BE2C (cell line): ENCODE measurements around the gene TRMT61A.

Source experiments
- DNase-seq: peaks from one replicate; pipeline ENCODE4 v3.0.0-alpha.2; 2020
- H3K27me3 ChIP-seq: fragments of 250-450 bp; sonication (Bioruptor Pico); 2 replicates; pipeline ENCODE4 v1.5.1; 2020; ENCODE audit warnings: mild to moderate bottlenecking
- H3K36me3 ChIP-seq: fragments of 250-450 bp; sonication (Bioruptor Pico); 2 replicates; pipeline ENCODE4 v1.5.1; 2020; ENCODE audit warnings: mild to moderate bottlenecking
- H3K4me1 ChIP-seq: fragments of 250-450 bp; sonication (Bioruptor Pico); 2 replicates; pipeline ENCODE4 v1.5.1; 2020
- H3K4me3 ChIP-seq: 2 replicates; pipeline ENCODE4 v1.5.1; 2011; ENCODE audit warnings: low read depth, low read length
- H3K9me3 ChIP-seq: fragments of 250-450 bp; sonication (Bioruptor Pico); 2 replicates; pipeline ENCODE4 v1.5.1; 2020
- CTCF ChIP-seq: IDR thresholded peaks from 2 replicates; pipeline ENCODE4 v1.5.1; 2012; ENCODE audit warnings: mild to moderate bottlenecking, low read depth, low read length

The TRMT61A gene

DNA sequence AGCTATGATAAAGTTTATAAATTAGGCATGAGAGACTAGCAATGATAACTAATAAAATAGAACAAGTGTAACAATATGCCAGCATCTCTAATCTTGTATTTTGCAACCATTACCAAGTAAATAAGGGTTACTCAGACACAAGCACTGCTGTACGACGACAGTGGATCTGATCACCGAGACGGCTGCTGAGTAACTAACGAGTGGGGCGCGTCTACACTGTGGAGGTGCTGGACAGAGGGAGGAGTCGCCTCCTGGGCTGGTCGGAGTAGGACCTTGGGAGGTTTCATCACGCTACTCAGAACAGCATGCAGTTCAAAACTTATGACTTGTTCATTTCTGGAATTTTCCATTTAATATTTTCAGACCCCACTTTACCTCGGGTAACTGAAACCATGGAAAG is 52.2 kb downstream of the TRMT61A start:
- no peak overlapping the region for H3K4me3 ChIP-seq
- H3K9me3 ChIP-seq: no peaks in the 10 kb centered on the region
- H3K27me3 ChIP-seq: no peaks in the 10 kb centered on the region
- no peaks in the 10 kb centered on the region for H3K4me1 ChIP-seq
- TF ChIP-seq CTCF: no peak
- H3K36me3 ChIP-seq: peaks cover 14% of the 10 kb centered on the region
- DNase-seq: no peak

GRCh38 chr14:103581954-103582703 is 53.1 kb downstream of the TRMT61A start:
- H3K9me3 ChIP-seq: no peaks in the 10 kb centered on the region
- no peaks in the 10 kb centered on the region for H3K27me3 ChIP-seq
- H3K36me3 ChIP-seq: peaks cover 13% of the 10 kb centered on the region
- TF ChIP-seq CTCF: no peak
- no peaks in the 10 kb centered on the region for H3K4me1 ChIP-seq
- H3K4me3 ChIP-seq: no peak overlapping the region
- DNase-seq: no peak

DNA sequence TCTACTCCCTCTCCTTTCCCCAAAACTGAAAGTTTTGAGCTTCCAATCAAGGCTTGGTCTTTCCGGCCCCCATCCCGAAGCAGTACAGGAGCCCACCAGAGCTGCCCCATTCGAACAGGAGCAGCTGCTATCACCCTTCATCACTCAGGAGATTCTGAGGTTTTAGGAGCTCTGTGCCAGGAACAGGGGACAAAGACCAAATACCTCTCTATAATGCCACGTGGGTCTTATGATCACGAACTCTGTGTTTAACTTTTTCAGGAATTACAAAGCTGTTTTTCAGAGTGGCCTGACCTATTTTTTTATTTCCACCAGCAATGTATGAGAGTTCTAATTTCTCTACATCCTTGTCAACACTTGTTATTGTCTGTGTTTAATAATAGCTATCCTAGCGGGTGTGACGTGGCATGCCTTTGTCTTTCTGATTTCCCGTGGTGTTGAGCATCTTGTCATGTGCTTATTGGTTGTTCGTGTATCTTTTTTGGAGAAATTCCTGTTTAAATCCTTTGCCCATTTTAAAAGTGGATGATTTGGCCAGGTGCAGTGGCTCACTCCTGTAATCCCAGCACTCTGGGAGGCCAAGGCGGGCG is 55.4 kb downstream of the TRMT61A start:
- Histone ChIP-seq H3K36me3 (peaks cover 5% of the 10 kb centered on the region; the same call in 1 of the 2 replicates), H3K4me1 (no peaks in the 10 kb centered on the region), H3K4me3 (no peak overlapping the region), H3K9me3 (no peaks in the 10 kb centered on the region), H3K27me3 (no peaks in the 10 kb centered on the region)
- no peak for DNase-seq
- no peak for TF ChIP-seq CTCF
